AG09319 (cell line): ENCODE results near the gene KCNK15.

Experiments used
- DNase-seq: peaks from one replicate; pipeline ENCODE4 v3.0.0-alpha.2; 2010; ENCODE audit warnings: low read depth; ENCODE audit errors: extremely low read depth
- TF ChIP-seq, protein P1 (sequence below): IDR thresholded peaks from 2 replicates; pipeline ENCODE4 v1.5.1; 2011; ENCODE audit warnings: low read depth, mild to moderate bottlenecking, inconsistent platforms, low read length, moderate library complexity

Gene KCNK15

DNA sequence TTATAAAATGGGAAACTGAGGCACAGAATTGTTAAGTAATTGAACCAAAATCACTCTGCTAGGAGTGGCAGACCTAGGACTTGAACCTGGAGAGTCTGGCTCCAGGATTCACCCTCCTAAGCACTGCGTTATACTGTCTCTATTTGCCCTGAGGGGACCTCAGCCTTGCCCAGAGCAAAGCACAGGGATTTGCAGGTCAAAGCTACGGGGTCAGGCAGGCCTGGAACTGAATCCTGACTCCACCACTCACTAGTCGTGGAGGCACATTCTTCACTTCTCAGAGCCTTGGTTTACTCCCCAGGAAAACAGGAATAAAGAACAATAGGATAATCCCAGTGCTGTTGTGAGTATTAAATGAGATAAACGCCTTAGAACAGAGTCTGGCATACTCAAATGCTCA lies 19.4 kb downstream of the KCNK15 start:
- DNase-seq = no peak
- TF ChIP-seq, protein P1, sequence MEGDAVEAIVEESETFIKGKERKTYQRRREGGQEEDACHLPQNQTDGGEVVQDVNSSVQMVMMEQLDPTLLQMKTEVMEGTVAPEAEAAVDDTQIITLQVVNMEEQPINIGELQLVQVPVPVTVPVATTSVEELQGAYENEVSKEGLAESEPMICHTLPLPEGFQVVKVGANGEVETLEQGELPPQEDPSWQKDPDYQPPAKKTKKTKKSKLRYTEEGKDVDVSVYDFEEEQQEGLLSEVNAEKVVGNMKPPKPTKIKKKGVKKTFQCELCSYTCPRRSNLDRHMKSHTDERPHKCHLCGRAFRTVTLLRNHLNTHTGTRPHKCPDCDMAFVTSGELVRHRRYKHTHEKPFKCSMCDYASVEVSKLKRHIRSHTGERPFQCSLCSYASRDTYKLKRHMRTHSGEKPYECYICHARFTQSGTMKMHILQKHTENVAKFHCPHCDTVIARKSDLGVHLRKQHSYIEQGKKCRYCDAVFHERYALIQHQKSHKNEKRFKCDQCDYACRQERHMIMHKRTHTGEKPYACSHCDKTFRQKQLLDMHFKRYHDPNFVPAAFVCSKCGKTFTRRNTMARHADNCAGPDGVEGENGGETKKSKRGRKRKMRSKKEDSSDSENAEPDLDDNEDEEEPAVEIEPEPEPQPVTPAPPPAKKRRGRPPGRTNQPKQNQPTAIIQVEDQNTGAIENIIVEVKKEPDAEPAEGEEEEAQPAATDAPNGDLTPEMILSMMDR = no peak

DNA sequence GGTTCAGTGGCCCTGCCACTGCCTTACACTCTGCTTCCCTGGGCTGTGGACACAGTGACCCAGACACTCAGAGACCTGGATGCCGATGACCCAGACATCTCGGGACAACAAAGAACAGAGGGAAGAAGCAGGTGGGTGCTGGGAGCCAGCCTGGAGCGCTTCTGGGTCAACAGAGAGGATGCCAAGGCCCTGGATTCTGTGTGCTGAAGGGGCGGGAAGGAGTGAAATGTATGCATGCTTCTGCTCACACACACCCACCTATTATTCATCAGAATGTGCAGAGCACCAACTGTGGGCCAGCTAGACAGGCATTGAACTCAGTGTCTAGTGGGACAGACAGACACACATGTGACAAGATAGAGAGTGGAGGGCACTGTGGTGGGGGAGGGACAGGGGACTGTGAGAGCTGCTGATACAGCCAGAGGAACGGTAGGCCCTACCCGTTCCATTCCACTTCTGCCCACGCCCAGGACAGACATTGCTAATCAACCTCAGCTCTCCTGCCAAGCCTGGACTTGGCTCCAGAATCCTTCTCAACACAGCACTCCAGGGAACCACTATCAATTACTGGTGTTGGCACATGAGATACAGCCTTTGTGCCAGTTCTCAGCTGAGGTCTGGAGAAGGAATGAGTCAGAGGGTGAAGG lies 20.2 kb downstream of the KCNK15 start:
- DNase-seq = no peak
- TF ChIP-seq, protein P1 = no peak

DNA sequence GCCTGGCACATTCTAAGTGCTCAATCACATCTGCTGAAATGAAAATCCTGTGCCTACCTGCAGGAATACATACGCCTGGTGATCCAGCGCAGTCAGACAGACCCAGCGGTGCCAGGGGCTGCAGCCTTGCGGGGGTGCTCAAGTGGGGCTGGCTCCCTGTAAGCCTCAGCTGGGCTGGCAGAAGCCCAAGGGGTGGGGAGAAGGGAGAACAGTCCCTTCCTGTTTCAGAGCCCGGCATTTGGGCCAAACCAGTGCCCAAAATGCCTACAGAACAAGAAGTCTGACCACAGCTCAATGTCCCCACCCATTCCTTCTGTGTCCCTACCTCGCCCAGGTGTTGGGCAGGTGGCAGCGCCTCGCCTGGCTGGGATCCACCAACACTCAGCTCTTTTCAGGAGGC lies 22.6 kb downstream of the KCNK15 start:
- no peak for DNase-seq
- TF ChIP-seq, protein P1 = no peak

DNA sequence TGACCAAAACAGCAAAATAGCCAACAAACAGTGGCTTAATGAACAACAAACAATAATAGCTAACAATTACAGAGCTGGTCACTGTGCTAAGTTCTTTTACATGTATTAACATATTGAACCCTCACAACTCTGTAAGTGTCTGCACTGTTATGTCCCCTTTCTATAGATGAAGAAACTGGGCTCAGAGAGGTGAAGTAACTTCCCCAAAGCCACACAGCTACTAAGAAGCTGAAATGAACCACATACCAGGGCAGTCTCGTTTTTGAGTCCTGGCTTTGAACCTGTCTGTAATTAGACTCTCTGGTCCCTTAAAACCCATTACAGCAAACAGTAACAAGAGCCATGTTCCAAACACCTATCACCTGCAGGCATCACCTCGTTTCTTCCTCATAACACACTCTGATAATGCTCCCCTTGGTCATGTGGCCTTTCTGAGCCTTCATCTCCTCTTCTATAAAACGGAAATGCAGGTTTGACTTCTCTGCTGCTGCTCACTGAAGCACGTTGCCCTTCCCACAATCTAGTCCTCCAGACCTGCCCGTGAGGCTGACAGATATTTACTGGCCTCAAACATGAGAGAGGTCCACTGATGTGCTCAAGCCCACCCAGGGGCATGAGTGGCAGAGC lies 23.3 kb downstream of the KCNK15 start:
- no peak for DNase-seq
- TF ChIP-seq, protein P1 = no peak

DNA sequence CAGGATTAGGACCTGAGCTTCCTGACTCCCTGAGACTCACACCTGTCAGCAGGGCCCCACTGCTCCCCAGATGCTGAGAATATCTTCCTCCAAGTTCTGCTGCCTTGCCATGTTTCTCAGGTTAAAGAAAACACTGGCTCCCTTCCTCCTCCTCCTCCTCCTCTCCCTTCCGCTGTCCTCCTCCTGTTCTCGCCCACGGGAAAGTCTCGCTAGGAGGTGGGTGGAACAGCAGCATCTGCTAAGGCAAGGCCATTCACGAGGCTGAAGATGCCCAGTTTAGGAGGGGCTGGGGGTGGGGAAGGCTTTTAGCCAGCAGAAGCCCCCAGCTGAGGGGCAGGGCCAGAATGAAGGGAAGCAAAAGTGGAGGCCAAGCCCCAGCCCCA lies 23.8 kb downstream of the KCNK15 start:
- no peak for DNase-seq
- TF ChIP-seq, protein P1 = no peak

DNA sequence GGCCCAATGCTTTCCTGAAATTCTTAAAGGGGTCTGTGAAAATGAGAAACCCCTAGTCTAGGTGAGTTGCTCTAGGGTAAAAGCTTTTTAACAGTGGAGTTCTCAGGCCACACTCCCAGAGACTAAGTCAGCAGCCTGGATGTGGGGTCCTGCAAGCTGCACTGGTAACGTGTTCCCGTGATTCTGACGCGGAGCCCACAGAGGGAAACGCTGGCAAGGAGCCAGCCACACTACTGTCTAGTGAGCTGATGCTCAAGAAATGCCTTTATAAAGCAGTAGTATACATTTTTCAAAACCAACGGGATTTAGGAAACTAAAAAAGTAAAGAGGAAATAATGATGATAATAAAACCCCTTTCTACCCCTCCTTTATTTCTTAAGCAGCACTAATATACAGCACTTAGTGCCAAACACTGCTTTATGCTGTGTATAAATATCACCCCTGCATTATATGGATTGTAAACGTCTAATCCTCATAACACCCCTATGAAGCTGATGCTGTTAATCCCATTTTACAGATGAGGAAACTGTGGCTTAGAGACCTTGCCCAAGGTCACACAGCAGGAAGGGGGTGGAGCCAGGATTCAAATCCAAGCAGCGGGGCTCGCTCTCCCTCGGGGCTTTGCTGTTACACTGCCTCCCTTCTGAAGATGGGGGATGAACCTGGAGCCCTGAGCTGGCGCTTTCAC lies 25.0 kb downstream of the KCNK15 start:
- no peak for DNase-seq
- TF ChIP-seq, protein P1 = no peak

DNA sequence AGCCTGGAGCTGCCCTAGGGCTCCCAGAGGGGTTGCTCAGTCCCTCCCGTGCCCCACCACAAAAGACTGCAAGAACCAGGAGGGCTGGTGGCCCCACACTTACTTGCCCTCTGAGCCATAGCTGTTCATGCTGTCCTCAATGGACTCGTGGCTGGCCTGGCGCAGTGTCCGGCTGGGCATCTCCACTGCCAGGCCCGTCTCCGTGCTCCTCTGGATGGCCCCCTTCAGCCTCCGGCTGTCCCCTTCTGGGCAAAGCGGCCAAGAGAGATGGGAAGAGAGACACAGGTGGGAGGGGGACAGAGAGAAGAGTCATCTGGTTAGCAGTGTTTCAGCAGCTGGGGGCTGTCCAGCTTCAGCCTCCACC lies 25.5 kb downstream of the KCNK15 start:
- no peak for DNase-seq
- TF ChIP-seq, protein P1 = no peak
